HepG2 (cell line): ENCODE data around the gene SLC35B2. TPM values are rescaled to one million over a fixed set of nuclear protein-coding genes. Genes with fewer than 3 reads are reported as not detected.

ENCODE experiments used
- ATAC-seq: fragments of 200-7000 bp; cut with Tn5 transposase; 3 replicates; pipeline ENCODE4 v1.9.1; 2020; ENCODE audit warnings: mild to moderate bottlenecking, moderate library complexity
- BruUV-seq: library from RNA; stranded (reverse); fragments of 400-500 nt; replicated peaks from 2 replicates; lab custom pipeline; 2021; lab: Mats Ljungman, UMichigan
- CTCF ChIA-PET: fragments of 300-600 bp; formaldehyde crosslinking; extraction: SDS; loops from one replicate; lab custom pipeline; 2021; ENCODE audit warnings: low total read pairs, inconsistent platforms, low intra/inter-chr PET ratio; lab: Yijun Ruan, JAX
- POLR2A ChIA-PET: fragments of 350-600 bp; sonication (Branson Sonifier 250); formaldehyde crosslinking; loops from one replicate; lab custom pipeline; 2020; ENCODE audit warnings: antibody characterized with exemption, inconsistent platforms; lab: Yijun Ruan, JAX
- DNase-seq: peaks from one replicate; pipeline ENCODE4 v3.0.0-alpha.2; 2015; ENCODE audit warnings: low spot score
- FAIRE-seq: peaks from 3 replicates; lab custom pipeline; 2011; peaks lifted over from hg19 to GRCh38; lab: Jason Lieb, UNC
- H2AFZ ChIP-seq: one replicate; pipeline ENCODE4 v1.6.1; 2011; ENCODE audit warnings: low read length, inconsistent platforms
- H3K27ac ChIP-seq: fragments of 300-600 bp; 3 replicates; pipeline ENCODE4 v1.8.0; 2011; ENCODE audit warnings: mixed run types, mild to moderate bottlenecking, mixed read lengths, low read length, inconsistent platforms; ENCODE audit not compliant: insufficient read depth; ENCODE audit errors: extremely low read length
- H3K27me3 ChIP-seq, 2 experiments: fragments of 200-600 bp in 1 of 2; 2 replicates in 1 of 2; 3 replicates in 1 of 2; pipeline versions ENCODE4 v1.6.0 to v1.8.0; 2011; ENCODE audit warnings: low read length in 2 of 2, mild to moderate bottlenecking in 2 of 2, moderate library complexity in 2 of 2, inconsistent platforms in 1 of 2; ENCODE audit not compliant: insufficient read depth in 2 of 2, control insufficient read depth in 1 of 2
- H3K36me3 ChIP-seq, 2 experiments: fragments of 200-600 bp in 1 of 2; replicated peaks in 1 of 2; 2 replicates in 1 of 2; 3 replicates in 1 of 2; pipeline versions ENCODE4 v1.5.1 to v1.8.0; 2011; ENCODE audit warnings: low read length in 2 of 2, inconsistent platforms in 1 of 2; ENCODE audit not compliant: insufficient read depth in 2 of 2, control insufficient read depth in 1 of 2
- H3K4me1 ChIP-seq: 2 replicates; pipeline ENCODE4 v1.5.1; 2012; ENCODE audit warnings: low read length, inconsistent platforms; ENCODE audit not compliant: insufficient read depth
- H3K4me2 ChIP-seq: 2 replicates; pipeline ENCODE4 v1.6.0; 2011; ENCODE audit warnings: low read depth, low read length, inconsistent platforms
- H3K4me3 ChIP-seq, 3 experiments: fragments of 200-600 bp in 1 of 3; sonication (generic), shearing (Covaris generic) in 1 of 3; replicated peaks in 1 of 3; 2 replicates each; pipeline ENCODE4 v1.5.1; 2011 to 2016; ENCODE audit warnings: low read length in 3 of 3, inconsistent platforms in 2 of 3, low read depth in 2 of 3, mild to moderate bottlenecking in 2 of 3, control low read depth in 1 of 3, mixed read lengths in 1 of 3; ENCODE audit not compliant: insufficient read depth in 1 of 3
- H3K79me2 ChIP-seq: one replicate; pipeline ENCODE4 v1.6.1; 2011; ENCODE audit warnings: low read length, inconsistent platforms; ENCODE audit not compliant: insufficient read depth
- H3K9ac ChIP-seq: 2 replicates; pipeline ENCODE4 v1.6.0; 2011; ENCODE audit warnings: mild to moderate bottlenecking, low read depth, low read length, inconsistent platforms; ENCODE audit not compliant: insufficient read depth
- H3K9me3 ChIP-seq: 2 replicates; pipeline ENCODE4 v1.5.1; 2012; ENCODE audit warnings: mild to moderate bottlenecking, low read length
- H4K20me1 ChIP-seq: 2 replicates; pipeline ENCODE4 v1.6.0; 2011; ENCODE audit warnings: inconsistent platforms, mild to moderate bottlenecking, low read length, moderate library complexity; ENCODE audit not compliant: insufficient read depth
- CAMTA2 ChIP-seq: sonication (generic); formaldehyde crosslinking; IDR thresholded peaks from 2 replicates; pipeline ENCODE4 v1.4.0; 2020; ENCODE audit warnings: mild to moderate bottlenecking, missing genetic modification reagents, borderline replicate concordance
- HMG20A ChIP-seq: IDR thresholded peaks from 2 replicates; pipeline ENCODE4 v1.6.1; 2016; ENCODE audit warnings: borderline replicate concordance
- REXO4 ChIP-seq: sonication (generic); formaldehyde crosslinking; IDR thresholded peaks from 2 replicates; pipeline ENCODE4 v1.8.0; 2022; ENCODE audit warnings: missing genetic modification reagents, mild to moderate bottlenecking, borderline replicate concordance
- RFX5 ChIP-seq: IDR thresholded peaks from 2 replicates; pipeline ENCODE4 v1.6.1; 2011; ENCODE audit warnings: low read depth, low read length, improper control_type of control experiment
- YEATS4 ChIP-seq: sonication (generic); formaldehyde crosslinking; IDR thresholded peaks from 2 replicates; pipeline ENCODE4 v1.4.0; 2020; ENCODE audit warnings: missing genetic modification reagents, borderline replicate concordance
- ZBTB42 ChIP-seq: sonication (generic); formaldehyde crosslinking; IDR thresholded peaks from 2 replicates; pipeline ENCODE4 v1.5.0; 2020; ENCODE audit warnings: mild to moderate bottlenecking, missing genetic modification reagents
- ZFP90 ChIP-seq: sonication (generic); formaldehyde crosslinking; IDR thresholded peaks from 2 replicates; pipeline ENCODE4 v1.8.0; 2022; ENCODE audit warnings: missing genetic modification reagents, mild to moderate bottlenecking, inconsistent platforms, borderline replicate concordance
- ZNF143 ChIP-seq: sonication (generic); formaldehyde crosslinking; IDR thresholded peaks from 2 replicates; pipeline ENCODE4 v1.4.0; 2020; ENCODE audit warnings: missing genetic modification reagents
- ZNF207 ChIP-seq: fragments of 450-650 bp; IDR thresholded peaks from 2 replicates; pipeline ENCODE4 v1.6.1; 2016; ENCODE audit warnings: antibody characterized with exemption, borderline replicate concordance
- ZNF33A ChIP-seq: sonication (generic); formaldehyde crosslinking; IDR thresholded peaks from 2 replicates; pipeline ENCODE4 v1.5.1; 2020; ENCODE audit warnings: missing genetic modification reagents, mild to moderate bottlenecking, moderate library complexity, borderline replicate concordance
- ZNF619 ChIP-seq: sonication (generic); formaldehyde crosslinking; IDR thresholded peaks from 2 replicates; pipeline ENCODE4 v1.4.0; 2020; ENCODE audit warnings: mild to moderate bottlenecking, missing genetic modification reagents
- ZSCAN21 ChIP-seq: sonication (generic); formaldehyde crosslinking; IDR thresholded peaks from 2 replicates; pipeline ENCODE4 v1.8.0; 2022; ENCODE audit warnings: mild to moderate bottlenecking, missing genetic modification reagents, moderate library complexity, borderline replicate concordance
- WGBS: methylation state at CpG from one replicate; pipeline ENCODE4 v1.1.6; 2017; ENCODE audit warnings: low lambda C conversion rate; 5-methylcytosine and 5-hydroxymethylcytosine counted together
- in situ Hi-C: cut with HindIII; loops from 2 replicates; pipeline ENCODE4 v1.10.0; 2017; ENCODE audit warnings: low pct_unique_long_range_greater_than_20kb; ENCODE audit not compliant: extremely low pct_ligation_motif_present
- intact Hi-C: fragments of 100-400 bp; cut with micrococcal nuclease; formaldehyde crosslinking; loops from one replicate; pipeline ENCODE4 v1.10.0; 2022; ENCODE audit not compliant: unreplicated experiment
- polyA plus RNA-seq, 8 experiments: library from polyadenylated mRNA; depleted of rRNA in 3 of 8; stranded (reverse) in 7 of 8; unstranded in 1 of 8; fragments of >200 nt; fragmentation: Illumina TruSeq in 4 of 8; extraction: Trizol in 4 of 8; gene quantifications; 2 replicates each; pipeline versions ENCODE4 v1.2.1 to v1.2.3, GENCODE V29; 2011 to 2016; ENCODE audit warnings: low read depth in 4 of 8, missing spikeins in 1 of 8, mixed read lengths in 1 of 8; ENCODE audit not compliant: insufficient read depth in 1 of 8
- total RNA-seq, 5 experiments: library from RNA; depleted of rRNA; stranded (reverse); fragments of >200 nt; fragmentation: Illumina TruSeq; extraction: Trizol; gene quantifications; 2 replicates each; pipeline ENCODE4 v1.2.3, GENCODE V29; 2016; ENCODE audit warnings: low read depth in 1 of 5
- TF ChIP-seq, protein P1 (sequence below): sonication (generic); formaldehyde crosslinking; IDR thresholded peaks from 2 replicates; pipeline ENCODE4 v1.4.0; 2020; ENCODE audit warnings: mild to moderate bottlenecking, missing genetic modification reagents
- TF ChIP-seq, protein P2 (sequence below): sonication (generic); formaldehyde crosslinking; IDR thresholded peaks from 2 replicates; pipeline ENCODE4 v1.9.0; 2022; ENCODE audit warnings: missing genetic modification reagents, mild to moderate bottlenecking, borderline replicate concordance
- TF ChIP-seq, protein P3 (sequence below): sonication (generic); formaldehyde crosslinking; IDR thresholded peaks from 2 replicates; pipeline ENCODE4 v1.5.1; 2020; ENCODE audit warnings: mild to moderate bottlenecking, missing genetic modification reagents, borderline replicate concordance
- TF ChIP-seq, protein P4 (sequence below): sonication (generic); formaldehyde crosslinking; IDR thresholded peaks from 2 replicates; pipeline ENCODE4 v1.4.0; 2020; ENCODE audit warnings: mild to moderate bottlenecking, missing genetic modification reagents

Gene SLC35B2
- total and polyA plus RNA-seq, 2 of the 13 experiments (the other 11 are each of a cell fraction or from before 2014, with no cell fraction given) = 61.1 to 148 TPM

DNA sequence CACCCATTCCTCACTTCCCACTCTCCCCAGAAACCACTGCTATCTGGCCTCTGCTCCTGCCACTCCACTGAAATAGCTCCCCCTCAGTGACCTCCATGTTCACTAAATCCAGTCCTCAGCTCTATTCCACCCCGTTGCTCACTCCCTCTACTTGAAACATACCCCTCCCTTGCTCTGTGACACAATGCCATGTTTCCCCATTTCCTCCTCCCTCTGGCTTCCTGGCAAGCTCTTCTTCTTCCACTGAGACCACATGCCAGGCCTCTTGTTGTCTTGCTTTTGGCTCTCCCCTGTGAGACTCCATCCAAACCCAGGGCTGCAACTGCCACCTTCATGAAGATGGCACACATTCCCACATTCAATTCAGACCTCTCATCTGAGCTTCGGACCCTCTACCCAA lies 26.8 kb upstream of the SLC35B2 start (continued):
- no peak for TF ChIP-seq REXO4 (CRISPR knock-in tag)
- TF ChIP-seq ZFP90 (CRISPR knock-in tag) = no peak
- no peak for TF ChIP-seq ZNF207
- TF ChIP-seq ZBTB42 = no peak
- TF ChIP-seq HMG20A (CRISPR knock-in tag) = no peak

DNA sequence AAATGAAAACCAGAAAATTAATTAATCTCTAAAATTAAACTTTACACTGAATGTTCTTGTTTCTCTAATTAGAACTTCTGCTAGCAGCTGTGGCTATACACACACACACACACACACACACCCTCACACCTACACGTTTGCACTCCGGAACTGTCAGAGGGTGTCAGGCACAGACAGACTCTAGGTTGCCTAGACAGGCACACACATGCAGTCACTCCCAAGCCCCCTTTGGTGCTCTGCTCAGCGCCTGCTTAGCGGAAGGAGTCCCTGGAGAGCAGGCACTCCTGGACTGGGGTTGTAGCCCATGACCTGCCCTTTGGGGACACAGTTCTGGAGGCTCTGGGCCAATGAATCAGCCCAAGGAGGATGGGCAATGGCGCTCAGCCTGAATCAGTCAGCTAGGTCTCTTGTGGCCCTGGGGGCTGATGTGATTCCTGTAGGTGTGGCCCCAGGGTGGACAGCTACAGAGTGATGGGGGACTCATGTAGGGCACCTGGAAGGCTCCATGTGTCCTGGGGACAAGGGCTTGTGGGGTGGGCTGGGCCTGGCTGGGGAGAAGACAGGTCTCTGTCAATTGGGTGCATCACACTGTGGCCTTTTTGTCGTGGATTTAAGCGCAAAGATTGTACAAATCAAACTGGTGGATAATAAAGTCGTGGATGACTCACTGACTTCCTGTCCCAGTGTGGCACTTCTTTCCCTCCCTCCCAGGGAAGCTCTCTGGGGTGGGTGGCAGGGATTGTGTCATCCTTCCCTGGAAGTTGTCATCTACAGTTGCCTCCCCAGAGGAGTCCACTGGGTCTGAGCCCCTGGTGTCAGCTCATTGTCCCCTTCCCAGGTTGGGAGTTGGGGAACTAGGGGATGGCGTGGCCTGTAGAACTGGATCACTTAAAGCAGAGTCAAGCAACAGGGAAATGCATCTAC lies 21.7 kb upstream of the SLC35B2 start:
- no peak overlapping the region for H3K27ac ChIP-seq
- no peaks in the 10 kb centered on the region for H3K36me3 ChIP-seq
- peaks cover 29 to 80% of the 10 kb centered on the region in 2 experiments for H3K27me3 ChIP-seq
- H3K79me2 ChIP-seq = no peaks in the 10 kb centered on the region
- peaks cover 28% of the 10 kb centered on the region for H3K4me1 ChIP-seq
- H3K9me3 ChIP-seq = no peaks in the 10 kb centered on the region
- H3K4me3 ChIP-seq = no peak overlapping the region
- ATAC-seq = no peak
- no peak overlapping the region for H3K4me2 ChIP-seq
- 11% methylated on average over 8 of the region's 9 CpGs for WGBS
- DNase-seq = no peak
- peaks cover 3% of the 10 kb centered on the region; the same call in 1 of the 2 replicates for H4K20me1 ChIP-seq
- H2AFZ ChIP-seq = no peak overlapping the region
- in situ Hi-C loops (no loop called here), intact Hi-C loops (no loop called here)
- H3K9ac ChIP-seq = no peak overlapping the region
- ChIA-PET CTCF (no interaction called here), POLR2A (no interaction called here)
- no TSS peak for BruUV-seq
- FAIRE-seq = no peak
- no peak for TF ChIP-seq YEATS4
- no peak for TF ChIP-seq ZSCAN21 (CRISPR knock-in tag)
- TF ChIP-seq, protein P1, sequence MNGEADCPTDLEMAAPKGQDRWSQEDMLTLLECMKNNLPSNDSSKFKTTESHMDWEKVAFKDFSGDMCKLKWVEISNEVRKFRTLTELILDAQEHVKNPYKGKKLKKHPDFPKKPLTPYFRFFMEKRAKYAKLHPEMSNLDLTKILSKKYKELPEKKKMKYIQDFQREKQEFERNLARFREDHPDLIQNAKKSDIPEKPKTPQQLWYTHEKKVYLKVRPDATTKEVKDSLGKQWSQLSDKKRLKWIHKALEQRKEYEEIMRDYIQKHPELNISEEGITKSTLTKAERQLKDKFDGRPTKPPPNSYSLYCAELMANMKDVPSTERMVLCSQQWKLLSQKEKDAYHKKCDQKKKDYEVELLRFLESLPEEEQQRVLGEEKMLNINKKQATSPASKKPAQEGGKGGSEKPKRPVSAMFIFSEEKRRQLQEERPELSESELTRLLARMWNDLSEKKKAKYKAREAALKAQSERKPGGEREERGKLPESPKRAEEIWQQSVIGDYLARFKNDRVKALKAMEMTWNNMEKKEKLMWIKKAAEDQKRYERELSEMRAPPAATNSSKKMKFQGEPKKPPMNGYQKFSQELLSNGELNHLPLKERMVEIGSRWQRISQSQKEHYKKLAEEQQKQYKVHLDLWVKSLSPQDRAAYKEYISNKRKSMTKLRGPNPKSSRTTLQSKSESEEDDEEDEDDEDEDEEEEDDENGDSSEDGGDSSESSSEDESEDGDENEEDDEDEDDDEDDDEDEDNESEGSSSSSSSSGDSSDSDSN = no peak
- no peak for TF ChIP-seq ZNF33A
- TF ChIP-seq ZNF619 (CRISPR knock-in tag) = no peak
- TF ChIP-seq, protein P2, sequence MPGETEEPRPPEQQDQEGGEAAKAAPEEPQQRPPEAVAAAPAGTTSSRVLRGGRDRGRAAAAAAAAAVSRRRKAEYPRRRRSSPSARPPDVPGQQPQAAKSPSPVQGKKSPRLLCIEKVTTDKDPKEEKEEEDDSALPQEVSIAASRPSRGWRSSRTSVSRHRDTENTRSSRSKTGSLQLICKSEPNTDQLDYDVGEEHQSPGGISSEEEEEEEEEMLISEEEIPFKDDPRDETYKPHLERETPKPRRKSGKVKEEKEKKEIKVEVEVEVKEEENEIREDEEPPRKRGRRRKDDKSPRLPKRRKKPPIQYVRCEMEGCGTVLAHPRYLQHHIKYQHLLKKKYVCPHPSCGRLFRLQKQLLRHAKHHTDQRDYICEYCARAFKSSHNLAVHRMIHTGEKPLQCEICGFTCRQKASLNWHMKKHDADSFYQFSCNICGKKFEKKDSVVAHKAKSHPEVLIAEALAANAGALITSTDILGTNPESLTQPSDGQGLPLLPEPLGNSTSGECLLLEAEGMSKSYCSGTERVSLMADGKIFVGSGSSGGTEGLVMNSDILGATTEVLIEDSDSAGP = no peak
- TF ChIP-seq ZBTB42 = no peak
- TF ChIP-seq, protein P3, sequence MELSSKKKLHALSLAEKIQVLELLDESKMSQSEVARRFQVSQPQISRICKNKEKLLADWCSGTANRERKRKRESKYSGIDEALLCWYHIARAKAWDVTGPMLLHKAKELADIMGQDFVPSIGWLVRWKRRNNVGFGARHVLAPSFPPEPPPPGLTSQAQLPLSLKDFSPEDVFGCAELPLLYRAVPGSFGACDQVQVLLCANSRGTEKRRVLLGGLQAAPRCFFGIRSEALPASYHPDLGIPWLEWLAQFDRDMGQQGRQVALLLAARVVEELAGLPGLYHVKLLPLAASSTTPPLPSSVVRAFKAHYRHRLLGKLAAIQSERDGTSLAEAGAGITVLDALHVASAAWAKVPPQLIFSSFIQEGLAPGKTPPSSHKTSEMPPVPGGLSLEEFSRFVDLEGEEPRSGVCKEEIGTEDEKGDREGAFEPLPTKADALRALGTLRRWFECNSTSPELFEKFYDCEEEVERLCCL (CRISPR knock-in tag) = no peak
- no peak for TF ChIP-seq RFX5
- no peak for TF ChIP-seq ZNF207
- no peak for TF ChIP-seq ZNF143 (CRISPR knock-in tag)
- TF ChIP-seq CAMTA2 (CRISPR knock-in tag) = no peak
- TF ChIP-seq, protein P4, sequence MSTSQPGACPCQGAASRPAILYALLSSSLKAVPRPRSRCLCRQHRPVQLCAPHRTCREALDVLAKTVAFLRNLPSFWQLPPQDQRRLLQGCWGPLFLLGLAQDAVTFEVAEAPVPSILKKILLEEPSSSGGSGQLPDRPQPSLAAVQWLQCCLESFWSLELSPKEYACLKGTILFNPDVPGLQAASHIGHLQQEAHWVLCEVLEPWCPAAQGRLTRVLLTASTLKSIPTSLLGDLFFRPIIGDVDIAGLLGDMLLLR (CRISPR knock-in tag) = no peak
